NCI-H82 treated with DMSO at 0.1 percent for 48 hours (cell line): ENCODE measurements around the gene ADAM21.
"Not testable (repeated sequence)": the region's sequence is repeated elsewhere in the genome, so short reads cannot be mapped to it uniquely, and the experiment has no call there.

Experiments
- DNase-seq: peaks from one replicate; lab custom pipeline; 2025; ENCODE audit not compliant: unreplicated experiment; lab: John Stamatoyannopoulos, UW

ADAM21 gene

GRCh38 chr14:70451874-70452273, at the start of gene ADAM21:
Gene ADAM21, plus strand, starts transcription at chr14:70452174. Its CDS starts 5,326 bp downstream, at chr14:70457500.
- DNase-seq, result no peak

GRCh38 chr14:70403335-70403734, 48.6 kb upstream of the ADAM21 start:
- not testable (repeated sequence) for DNase-seq

GRCh38 chr14:70406216-70406615, 45.8 kb upstream of the ADAM21 start:
- not testable (repeated sequence) for DNase-seq

- no peak for DNase-seq
These were observed 44.4 kb upstream of the ADAM21 start for GRCh38 chr14:70407621-70408020.

DNA sequence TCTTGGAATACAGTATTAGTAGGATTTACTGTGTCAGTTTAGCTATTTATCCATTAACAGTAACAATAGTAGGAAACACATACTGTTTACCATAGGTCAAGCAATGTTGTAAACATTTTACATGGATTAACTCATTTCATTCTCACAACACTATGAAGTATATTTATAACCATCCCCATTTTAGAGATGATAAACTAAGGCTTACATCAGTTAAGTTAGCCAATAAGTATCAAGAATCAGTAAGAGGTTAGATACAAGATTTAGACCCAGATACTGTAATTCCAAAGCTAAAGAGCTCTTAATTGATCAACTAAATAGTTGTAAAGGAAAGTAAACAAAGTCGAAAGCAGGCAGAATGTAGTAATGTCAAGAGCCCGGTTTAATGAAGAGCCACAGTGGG, 36.2 kb upstream of the ADAM21 start:
- no peak for DNase-seq

DNA sequence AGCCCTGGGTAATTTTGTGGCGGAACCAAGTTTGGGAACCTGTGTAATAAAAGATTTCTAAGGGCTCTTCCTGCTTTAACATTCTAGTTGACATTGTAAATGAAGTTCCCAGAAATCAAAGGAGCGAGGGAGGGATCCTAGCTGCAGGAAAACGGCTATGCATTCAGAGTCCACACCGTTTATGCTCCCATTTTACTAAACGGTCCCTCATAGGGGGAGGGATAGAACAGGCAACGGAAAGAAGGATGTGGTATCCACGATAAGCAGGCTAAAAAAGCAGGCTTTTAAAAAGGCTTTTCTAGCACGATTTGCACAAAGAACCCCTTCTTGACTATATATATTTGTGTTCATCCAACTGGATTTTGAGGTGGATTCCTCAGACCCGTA, 35.6 kb upstream of the ADAM21 start:
- DNase-seq, result no peak

DNA sequence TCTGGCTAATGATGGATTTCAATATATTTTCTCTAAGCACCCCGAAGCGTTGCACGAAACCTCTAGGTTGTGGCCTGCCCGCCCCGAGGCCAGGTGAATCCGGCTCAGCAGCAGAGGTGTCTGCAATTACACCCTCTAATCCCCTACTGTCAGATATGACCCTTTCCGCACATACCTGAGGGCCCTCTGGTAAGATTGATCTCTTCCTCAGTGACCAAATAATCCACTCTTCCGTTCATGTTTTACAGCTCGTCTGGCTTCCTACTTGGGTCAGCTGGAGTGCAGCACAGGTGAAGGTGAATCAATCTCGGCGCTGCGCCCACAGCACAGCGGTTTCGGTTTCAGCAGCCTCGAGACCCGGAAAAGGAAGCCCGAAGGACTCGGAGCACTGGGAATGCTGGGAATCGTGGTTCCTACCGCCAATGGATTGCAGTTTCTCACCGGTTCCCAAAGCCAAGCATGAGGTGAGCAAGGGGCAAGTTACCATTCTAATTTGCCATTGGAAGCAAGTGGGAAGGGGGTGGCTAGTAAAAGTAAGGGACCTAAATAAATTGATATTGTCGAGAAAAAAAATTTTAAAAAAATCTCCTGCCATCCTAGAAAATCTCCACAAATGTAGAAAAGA, 35.1 kb upstream of the ADAM21 start, which contains the start of gene SYNJ2BP:
TSS of gene SYNJ2BP (minus strand) at position 366 of the 625 bp plus-strand sequence. CDS start at position 239, 127 bp downstream.
- peak; percentile 20 for DNase-seq

DNA sequence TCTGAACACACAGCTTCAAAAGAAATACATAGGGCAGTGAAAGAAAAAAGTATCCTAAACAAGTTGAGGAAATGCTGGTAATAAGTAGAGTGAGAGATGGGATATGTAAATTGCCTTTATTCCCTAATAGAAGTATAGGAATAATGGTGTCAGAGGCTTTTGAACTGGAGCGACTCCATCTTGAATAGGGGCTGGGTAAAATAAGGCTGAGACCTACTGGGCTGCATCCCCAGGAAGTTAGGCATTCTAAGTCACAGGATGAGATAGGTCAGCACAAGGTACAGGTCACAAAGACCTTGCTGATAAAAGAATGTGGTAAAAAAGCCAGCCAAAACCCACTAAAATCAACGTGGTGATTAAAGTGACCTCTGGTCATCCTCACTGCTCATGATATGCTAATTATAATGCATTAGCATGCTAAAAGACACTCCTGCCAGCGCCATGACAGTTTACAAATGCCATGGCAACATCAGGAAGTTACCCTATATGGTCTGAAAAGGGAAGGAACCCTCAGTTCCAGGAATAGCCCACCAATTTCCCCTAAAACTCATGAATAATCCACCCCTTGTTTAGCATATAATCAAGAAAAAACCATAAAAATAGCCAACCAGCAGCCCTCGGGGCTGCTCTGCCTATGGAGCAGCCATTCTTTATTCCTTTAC, 32.6 kb upstream of the ADAM21 start:
- DNase-seq, result not testable (repeated sequence)

- no peak for DNase-seq
These were observed 29.4 kb upstream of the ADAM21 start for GRCh38 chr14:70422538-70422937.

DNA sequence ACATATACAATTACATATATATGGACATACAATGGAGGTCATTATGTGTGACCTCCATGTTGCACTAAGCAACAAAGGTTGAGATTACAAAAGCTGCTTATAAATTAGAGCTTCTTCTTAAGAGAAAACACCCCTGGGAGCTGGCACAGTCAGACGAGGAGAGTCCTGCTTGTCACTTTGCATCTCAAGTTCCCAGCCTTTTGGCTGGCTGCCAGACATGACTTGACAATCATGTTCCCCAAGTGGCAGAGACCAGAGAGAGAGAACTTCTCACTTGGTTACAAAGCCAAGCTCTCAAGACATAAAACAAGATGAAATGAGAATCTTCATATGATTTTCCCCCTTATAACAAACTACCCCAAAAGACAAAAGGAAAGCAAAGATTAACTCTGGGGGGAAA, 26.6 kb upstream of the ADAM21 start:
- no peak for DNase-seq

DNA sequence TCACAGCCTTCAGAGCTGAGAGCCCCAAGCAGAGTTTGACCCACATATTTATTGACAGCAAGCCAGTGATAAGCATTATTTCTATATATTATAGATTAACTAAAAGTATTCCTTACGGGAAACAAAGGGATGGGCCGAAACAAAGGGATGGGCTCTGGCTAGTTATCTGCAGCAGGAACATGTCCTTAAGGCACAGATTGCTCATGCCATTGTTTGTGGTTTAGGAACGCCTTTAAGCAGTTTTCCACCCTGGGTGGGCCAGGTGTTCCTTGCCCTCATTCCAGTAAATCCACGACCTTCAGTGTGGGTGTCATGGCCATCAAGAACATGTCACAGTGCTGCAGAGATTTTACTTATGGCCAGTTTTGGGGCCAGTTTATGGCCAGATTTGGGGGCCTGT, 25.4 kb upstream of the ADAM21 start:
- not testable (repeated sequence) for DNase-seq

DNA sequence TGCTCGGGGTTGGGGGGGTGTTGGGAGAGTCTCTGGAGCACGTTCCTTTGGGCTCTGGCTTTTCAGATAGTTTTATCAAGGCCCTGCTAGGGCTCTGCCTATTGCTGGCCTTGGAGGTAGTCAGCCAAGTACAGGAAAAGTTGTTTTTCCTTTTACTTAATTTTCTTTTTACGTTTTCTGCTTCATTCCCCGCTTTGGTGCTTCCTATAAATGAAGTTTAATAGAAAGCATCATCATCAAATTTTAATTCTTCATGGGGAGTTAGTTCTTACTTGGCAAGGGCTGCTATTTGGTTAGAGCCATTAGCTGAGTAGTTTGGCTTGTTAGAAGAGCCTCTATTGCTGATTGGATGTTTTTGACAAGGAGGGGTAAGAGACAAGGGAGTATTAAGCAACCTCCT, 15.1 kb upstream of the ADAM21 start:
- no peak for DNase-seq

GRCh38 chr14:70441641-70442040, 10.3 kb upstream of the ADAM21 start:
- DNase-seq, result no peak

DNA sequence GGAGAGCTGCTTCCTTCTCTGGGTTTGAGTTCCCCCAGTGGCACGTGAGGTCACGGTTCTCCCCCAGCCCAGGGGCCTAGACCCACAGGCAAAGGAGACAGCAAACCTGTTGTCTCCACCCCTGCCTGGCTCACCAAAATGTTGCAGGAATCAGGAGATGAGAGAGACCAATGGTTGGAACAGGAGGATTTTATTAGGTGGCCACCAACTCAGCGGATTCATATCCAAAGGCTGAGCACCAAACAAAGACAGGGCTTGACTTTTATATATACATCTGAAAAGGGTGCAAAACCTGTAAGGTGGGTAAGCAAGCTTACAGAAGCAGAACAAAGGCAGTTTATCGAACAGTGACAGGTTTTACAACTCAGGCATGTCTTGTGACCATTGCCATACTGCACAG, 9.2 kb upstream of the ADAM21 start:
- no peak for DNase-seq

DNA sequence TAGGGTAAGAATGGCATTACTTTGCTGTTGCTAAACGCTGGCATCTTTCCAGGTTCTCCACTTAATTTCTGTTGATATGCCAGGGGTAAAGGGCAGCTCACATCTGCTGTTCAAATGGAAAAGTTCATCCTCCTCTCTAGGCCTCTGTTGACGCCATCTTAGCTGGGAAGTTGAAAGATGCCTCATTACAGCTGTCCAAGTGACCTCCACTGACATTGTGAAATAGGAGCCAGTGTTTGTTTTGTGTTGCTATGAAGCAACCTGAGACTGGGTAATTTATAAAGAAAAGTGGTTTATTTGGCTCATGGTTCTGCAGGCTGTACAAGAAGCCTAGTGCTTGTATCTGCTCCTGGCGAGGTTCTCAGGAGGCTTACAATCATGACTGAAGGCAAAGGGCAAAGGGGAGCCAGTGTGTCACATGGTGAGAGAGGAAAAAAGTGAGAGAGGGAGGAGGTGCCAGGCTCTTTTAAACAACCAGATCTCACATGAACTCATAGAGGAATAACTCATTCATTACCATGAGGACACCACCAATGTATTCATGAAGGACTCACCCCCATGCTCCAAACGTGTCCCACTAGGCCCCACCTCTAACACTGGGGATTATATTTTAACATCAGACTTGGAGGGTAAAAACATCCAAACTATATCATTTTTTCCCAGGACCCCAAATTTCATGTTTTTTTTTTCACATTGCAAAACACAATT, 3.2 kb upstream of the ADAM21 start:
- DNase-seq, result no peak

DNA sequence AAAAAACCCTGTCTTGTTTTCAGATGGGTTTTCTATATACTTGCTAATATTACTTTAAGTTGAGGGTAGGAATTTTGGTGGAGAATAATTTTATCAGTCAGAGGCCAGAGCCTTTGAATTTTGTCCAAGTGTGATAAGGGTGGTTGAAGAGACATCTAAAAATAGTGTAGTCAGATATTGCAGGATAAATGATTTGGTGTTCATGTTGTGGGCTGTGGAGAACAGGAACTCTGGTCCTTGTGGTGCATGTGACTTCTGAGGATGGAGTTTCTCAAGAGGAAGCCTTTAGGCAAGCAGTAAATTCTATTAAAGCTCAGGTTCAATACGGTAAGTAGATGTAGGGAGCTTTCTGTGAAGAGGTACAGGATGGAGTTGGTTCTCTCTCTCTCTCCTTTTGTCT, 2.8 kb downstream of the ADAM21 start:
- DNase-seq, result no peak

GRCh38 chr14:70468731-70469130, 16.8 kb downstream of the ADAM21 start:
- no peak for DNase-seq

- DNase-seq, result not testable (repeated sequence)
These were observed 19.0 kb downstream of the ADAM21 start for GRCh38 chr14:70470863-70471563.

DNA sequence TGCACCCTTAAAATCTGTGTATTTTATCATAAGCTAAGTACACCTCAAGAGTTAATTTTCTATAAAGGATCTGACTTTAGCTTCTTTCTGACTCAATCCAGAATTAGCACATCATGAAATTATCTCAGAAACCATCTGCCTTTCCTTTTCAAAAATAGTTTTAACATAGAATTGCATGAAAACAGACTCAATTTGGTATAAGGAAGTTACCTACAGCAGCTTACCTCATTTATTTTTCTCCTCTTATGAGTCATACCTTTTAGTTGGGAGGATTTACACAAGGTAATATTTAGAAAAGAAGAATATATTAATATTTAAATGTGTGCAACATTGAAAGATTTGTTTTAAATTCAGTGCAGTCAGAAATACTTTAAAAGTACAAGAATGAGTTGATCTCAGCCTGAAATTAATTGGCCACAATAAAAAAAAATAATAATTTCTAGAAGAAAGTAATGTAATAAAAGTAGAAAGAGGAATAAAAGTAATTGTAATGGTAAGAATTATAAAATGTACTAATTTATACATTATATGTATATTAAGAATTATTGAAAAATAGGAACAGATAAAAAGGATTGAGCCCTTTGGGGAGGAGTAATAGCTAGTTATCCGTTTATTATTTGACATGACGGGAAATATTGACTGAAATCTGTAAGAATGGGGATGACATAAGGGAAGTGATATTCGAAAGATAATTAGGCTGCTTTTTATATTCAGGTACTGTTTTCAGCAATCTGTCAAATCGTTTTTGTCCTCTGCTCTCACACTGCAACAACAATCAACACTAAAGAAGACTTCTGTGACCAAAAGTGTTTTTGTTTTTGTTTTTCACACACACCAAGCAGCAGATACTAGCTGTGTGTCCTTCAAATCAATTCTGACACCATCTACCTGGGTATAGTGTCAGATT, 20.5 kb downstream of the ADAM21 start:
- DNase-seq, result no peak

GRCh38 chr14:70473825-70474224, 21.9 kb downstream of the ADAM21 start:
- DNase-seq, result no peak
